Measurements from ENCODE around the gene INO80B. TPM values are rescaled to one million over a fixed set of nuclear protein-coding genes. Genes with fewer than 3 reads are reported as not detected.

Gene INO80B
- polyA plus RNA-seq, 2 of the 4 experiments (the other 2 are of a cell fraction), result 19.9 to 74.6 TPM

GRCh38 chr2:74499940-74500577 is 45.2 kb downstream of the INO80B start:
- peaks cover 13% of the 10 kb centered on the region for H3K4me1 ChIP-seq
- no peak overlapping the region for H3K4me3 ChIP-seq

GRCh38 chr2:74500578-74500946 is 45.7 kb downstream of the INO80B start:
- H3K4me2 ChIP-seq, result no peak overlapping the region
- DNase-seq (ENCODE audit: low read depth in 1 of 2, low spot score in 1 of 2) (no peak), FAIRE-seq (no peak), ATAC-seq (no peak)
- H3K4me1 ChIP-seq, result peaks cover 18% of the 10 kb centered on the region
- POLR2A ChIA-PET, result interaction anchor here (1.0 to 1.6 kb wide), 3 partner anchors 11 to 88 kb away, joined by 3 to 5 read pairs (median 4); partner anchors contain the start of genes CCDC142 and TTC31
- TF ChIP-seq CEBPB (IDR thresholded peaks at IDR 0.05), result no peak
- no peak for TF ChIP-seq MYC (IDR thresholded peaks at IDR 0.05; ENCODE audit: borderline replicate concordance, low read length)
- no peak for TF ChIP-seq HOXB5 (CRISPR knock-in tag; IDR thresholded peaks at IDR 0.05)
- TF ChIP-seq TFCP2L1 (CRISPR knock-in tag; IDR thresholded peaks at IDR 0.05), result no peak
- TF ChIP-seq USF2 (IDR thresholded peaks at IDR 0.05), result no peak
- no peak for TF ChIP-seq MAZ (IDR thresholded peaks at IDR 0.05; ENCODE audit: borderline replicate concordance, low read depth, low read length)
- no peak for TF ChIP-seq REST (IDR thresholded peaks at IDR 0.05)
- TF ChIP-seq BCL3 (IDR thresholded peaks at IDR 0.05), result no peak
- no peak for TF ChIP-seq MAX (IDR thresholded peaks at IDR 0.05)
- H3K27ac ChIP-seq, result no peak overlapping the region
- H3K4me3 ChIP-seq, result no peak overlapping the region
- CTCF ChIA-PET, result interaction anchor here (0.8 to 15.5 kb wide), 7 partner anchors 13 to 375 kb away, joined by 3 to 184 read pairs (median 4); partner anchors contain the start of genes AUP1, CCDC142, HTRA2 and MRPL53
- H3K9me3 ChIP-seq, result no peaks in the 10 kb centered on the region

More at GRCh38 chr2:74499940-74500577, 45.2 kb downstream of the INO80B start:
- no peak for ATAC-seq
- TF ChIP-seq HOXA7 (CRISPR knock-in tag; IDR thresholded peaks at IDR 0.05) (no peak), GATA3 (IDR thresholded peaks at IDR 0.05; ENCODE audit: borderline replicate concordance) (no peak), SREBF2 (IDR thresholded peaks at IDR 0.05) (no peak), HMGXB4 (CRISPR knock-in tag; IDR thresholded peaks at IDR 0.05; ENCODE audit: borderline replicate concordance) (no peak), CBX2 (IDR thresholded peaks at IDR 0.05; ENCODE audit: borderline replicate concordance, low read depth) (no peak), POLR2AphosphoS2 (conservative IDR thresholded peaks at IDR 0.05; ENCODE audit: low read length) (no peak), TFCP2L1 (CRISPR knock-in tag; IDR thresholded peaks at IDR 0.05) (no peak), ESRRA (IDR thresholded peaks at IDR 0.05; ENCODE audit: borderline replicate concordance, low read length) (no peak), CEBPB (IDR thresholded peaks at IDR 0.05) (no peak)
- Histone ChIP-seq H3K9me3 (no peaks in the 10 kb centered on the region), H3K27ac (no peak overlapping the region), H3K4me2 (no peak overlapping the region)
- ChIA-PET POLR2A (interaction anchor here (1.1 to 1.6 kb wide), 2 partner anchors 11 to 17 kb away, joined by 4 to 5 read pairs; partner anchors contain the start of genes CCDC142 and TTC31), CTCF (interaction anchor here (0.8 to 15.5 kb wide), 7 partner anchors 13 to 375 kb away, joined by 3 to 184 read pairs (median 4); partner anchors contain the start of genes AUP1, CCDC142, HTRA2 and MRPL53)
- no peak for FAIRE-seq
- DNase-seq (ENCODE audit: low read depth in 1 of 2, low spot score in 1 of 2), result no peak
- WGBS (ENCODE audit: missing lambda C conversion rate), result 81% methylated on average over 15 of the region's 15 CpGs
